Activated CD4-positive, alpha-beta T cell treated with anti-CD3 and anti-CD28 coated beads, Interleukin-2, amount 10 ng/mL, durations not matched to agents 24 days and 14 days (primary cell): ENCODE results near the gene PCBP2. TPM values are rescaled to one million over a fixed set of nuclear protein-coding genes. Genes with fewer than 3 reads are reported as not detected.
A peak's percentile ranks its signal among the peaks of the same experiment; 100 is the strongest.

Experiments
- DNase-seq: peaks from one replicate; pipeline ENCODE4 v3.0.0; 2022
- H3K27ac Mint-ChIP-seq: one replicate; pipeline ENCODE4 v1.8.0; 2022; ENCODE audit warnings: mild to moderate bottlenecking, mixed read lengths
- H3K27me3 Mint-ChIP-seq: one replicate; pipeline ENCODE4 v1.8.0; 2022; ENCODE audit warnings: mixed read lengths
- H3K36me3 Mint-ChIP-seq: one replicate; pipeline ENCODE4 v1.8.0; 2022; ENCODE audit warnings: low read depth, mild to moderate bottlenecking, mixed read lengths
- H3K4me1 Mint-ChIP-seq: one replicate; pipeline ENCODE4 v1.8.0; 2021; ENCODE audit warnings: mixed read lengths
- H3K4me3 Mint-ChIP-seq: one replicate; pipeline ENCODE4 v1.8.0; 2022; ENCODE audit warnings: mild to moderate bottlenecking, moderate library complexity, mixed read lengths
- H3K9me3 Mint-ChIP-seq: one replicate; pipeline ENCODE4 v1.8.0; 2021; ENCODE audit warnings: mixed read lengths
- intact Hi-C: fragments of 100-400 bp; cut with micrococcal nuclease; formaldehyde crosslinking; loops from one replicate; pipeline ENCODE4 v1.15.1; 2023
- total RNA-seq: library from RNA; stranded (reverse); gene quantifications from 2 replicates; pipeline ENCODE4 v1.2.3, GENCODE V29; 2022

Gene PCBP2
- total RNA-seq, 1 donor from 2014 or later, result 960 TPM

GRCh38 chr12:53506881-53507602, 55.1 kb downstream of the PCBP2 start, which contains the start of gene NPFF:
Gene NPFF (minus strand): TSS chr12:53507484. CDS start chr12:53507474, 10 bp downstream.
- no peak for DNase-seq
- H3K36me3 Mint-ChIP-seq, result peaks cover 12% of the 10 kb centered on the region
- peaks cover 12% of the 10 kb centered on the region for H3K4me1 Mint-ChIP-seq
- H3K4me3 Mint-ChIP-seq, result no peak within 1 kb of the TSS
- H3K9me3 Mint-ChIP-seq, result no peaks in the 10 kb centered on the region
- no peak within 1 kb of the TSS for H3K27ac Mint-ChIP-seq
- intact Hi-C loops, result no loop called here
- no peaks in the 10 kb centered on the region for H3K27me3 Mint-ChIP-seq

DNA sequence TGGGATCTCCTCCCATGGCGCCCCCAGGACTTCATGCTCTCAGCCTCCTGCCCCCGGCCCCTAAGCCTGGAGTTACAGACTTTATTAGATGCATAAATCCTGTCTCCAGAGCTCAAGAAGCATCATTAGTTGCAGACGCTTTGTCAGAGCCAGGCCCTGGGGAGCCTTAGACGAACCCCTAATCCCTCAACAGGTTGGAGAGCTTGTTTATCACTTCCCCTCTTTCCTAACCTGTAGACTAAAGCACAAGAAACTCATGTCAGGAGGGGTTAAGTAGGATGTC, 55.6 kb downstream of the PCBP2 start:
- Mint-ChIP-seq H3K27ac (no peak overlapping the region), H3K36me3 (peaks cover 15% of the 10 kb centered on the region), H3K27me3 (no peaks in the 10 kb centered on the region), H3K9me3 (no peaks in the 10 kb centered on the region), H3K4me3 (no peak overlapping the region), H3K4me1 (peaks cover 10% of the 10 kb centered on the region)
- intact Hi-C loops, result no loop called here
- no peak for DNase-seq

DNA sequence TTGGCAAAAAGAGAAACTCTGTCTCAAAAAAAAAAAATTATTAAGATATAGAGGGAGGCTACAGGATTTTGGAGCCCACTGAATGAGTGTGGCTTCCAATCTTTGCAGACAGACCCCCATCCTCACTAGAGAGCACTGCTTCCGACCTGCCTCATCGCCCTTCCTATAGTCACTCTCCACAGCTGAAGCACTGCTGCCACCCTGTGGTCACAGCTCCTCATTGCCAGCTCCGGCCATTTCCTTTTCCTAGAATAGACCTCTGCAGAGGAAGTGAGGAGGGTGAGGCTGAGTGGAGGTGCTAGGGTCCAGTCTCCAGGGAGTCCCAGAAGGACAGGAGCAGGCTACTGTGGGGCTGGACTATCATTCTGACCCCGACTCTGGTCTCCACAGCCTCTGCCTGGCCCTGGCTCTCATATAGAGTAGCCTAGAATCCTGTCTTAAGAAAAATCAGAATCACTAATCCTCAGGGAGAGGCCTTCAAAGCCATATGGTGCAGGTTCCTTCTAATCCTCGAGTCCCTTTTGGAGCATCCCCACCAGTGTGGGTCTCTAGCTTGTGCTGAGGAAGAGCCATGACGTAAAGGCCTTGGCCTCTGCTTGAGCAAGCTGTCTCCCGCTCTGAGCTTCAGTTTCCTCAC, 56.8 kb downstream of the PCBP2 start:
- H3K4me1 Mint-ChIP-seq, result peaks cover 10% of the 10 kb centered on the region
- intact Hi-C loops, result loop anchor here (1.0 to 2.0 kb wide), 3 partner anchors 87 to 184 kb away; no protein-coding TSS in a partner anchor
- peak; percentile 96 for DNase-seq
- H3K4me3 Mint-ChIP-seq, result no peak overlapping the region
- H3K27me3 Mint-ChIP-seq, result no peaks in the 10 kb centered on the region
- no peaks in the 10 kb centered on the region for H3K9me3 Mint-ChIP-seq
- peak overlapping the region; percentile 46 for H3K27ac Mint-ChIP-seq
- H3K36me3 Mint-ChIP-seq, result peaks cover 15% of the 10 kb centered on the region

GRCh38 chr12:53510181-53510812, 58.4 kb downstream of the PCBP2 start:
- no peak overlapping the region for H3K4me3 Mint-ChIP-seq
- no peak for DNase-seq
- peaks cover 15% of the 10 kb centered on the region for H3K36me3 Mint-ChIP-seq
- peaks cover 8% of the 10 kb centered on the region for H3K4me1 Mint-ChIP-seq
- no peak overlapping the region for H3K27ac Mint-ChIP-seq
- no peaks in the 10 kb centered on the region for H3K27me3 Mint-ChIP-seq
- intact Hi-C loops, result no loop called here
- no peaks in the 10 kb centered on the region for H3K9me3 Mint-ChIP-seq

DNA sequence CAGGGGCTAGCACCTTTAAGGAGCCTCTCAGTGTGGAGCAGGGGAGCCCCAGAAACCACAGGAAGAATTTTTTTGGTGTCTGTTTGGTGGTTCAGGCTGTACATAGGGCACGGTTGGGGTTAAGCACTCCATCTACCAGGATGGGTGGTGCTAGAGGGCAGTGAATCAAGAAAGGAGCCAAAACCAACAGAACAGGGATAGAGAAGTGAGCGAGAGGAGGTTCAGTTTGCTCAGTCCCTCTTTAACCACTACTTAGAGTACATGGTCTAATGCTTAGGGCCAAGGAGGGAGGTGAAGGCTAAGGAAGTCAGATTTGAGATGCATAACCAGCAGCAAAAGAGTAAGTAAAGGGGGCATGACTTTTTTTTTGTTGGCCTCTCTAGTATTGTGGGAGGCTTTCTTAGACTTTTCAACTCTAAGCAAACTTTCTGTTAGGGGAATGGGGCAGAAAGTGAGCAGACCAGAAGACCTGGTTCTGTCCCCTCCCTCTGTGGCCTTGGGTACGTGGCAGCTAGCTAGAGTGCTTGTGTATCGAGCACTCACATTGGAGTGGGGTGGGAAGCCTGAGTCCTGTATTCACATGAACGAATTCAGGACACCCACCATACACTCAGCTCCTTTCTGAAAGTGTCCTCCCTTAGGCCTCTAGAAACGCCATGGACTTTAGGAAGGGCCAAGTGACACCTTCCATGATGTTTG, 62.0 kb downstream of the PCBP2 start:
- H3K36me3 Mint-ChIP-seq, result peaks cover 22% of the 10 kb centered on the region
- no peak overlapping the region for H3K27ac Mint-ChIP-seq
- no peak overlapping the region for H3K4me3 Mint-ChIP-seq
- H3K27me3 Mint-ChIP-seq, result no peaks in the 10 kb centered on the region
- no peak for DNase-seq
- intact Hi-C loops, result no loop called here
- H3K4me1 Mint-ChIP-seq, result peaks cover under 1% of the 10 kb centered on the region
- H3K9me3 Mint-ChIP-seq, result no peaks in the 10 kb centered on the region

DNA sequence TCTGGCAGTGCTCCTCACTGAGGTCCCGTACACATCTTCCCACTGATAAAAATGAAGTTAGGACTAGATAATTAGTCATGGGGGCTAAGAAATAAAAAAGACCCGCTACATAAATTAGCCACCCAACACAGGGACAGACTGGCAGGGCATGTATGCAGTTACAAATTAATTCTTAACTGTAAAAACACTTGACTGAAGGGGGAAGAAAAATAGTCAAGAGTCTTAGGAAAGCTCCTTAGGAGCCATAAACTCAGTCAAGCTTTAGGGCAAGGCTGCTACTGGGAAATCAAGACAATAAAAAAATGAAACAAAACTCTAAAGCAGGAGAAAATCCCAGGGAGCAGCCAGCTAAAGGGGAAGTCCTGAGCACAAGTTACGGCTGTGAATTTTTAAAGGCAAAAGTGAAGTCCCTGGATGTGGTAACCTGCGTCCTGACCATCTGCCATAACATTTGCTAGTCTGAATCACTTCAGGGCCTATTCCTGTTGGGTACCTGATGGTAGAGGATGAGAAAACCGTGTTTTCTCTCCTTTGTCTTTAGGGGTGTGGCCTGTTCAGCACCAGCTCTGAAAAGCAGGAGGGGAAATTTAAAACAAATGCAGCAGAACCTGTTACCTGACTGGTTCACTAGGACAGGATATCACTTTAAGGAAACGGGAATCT, 62.9 kb downstream of the PCBP2 start:
- H3K27ac Mint-ChIP-seq, result no peak overlapping the region
- no peaks in the 10 kb centered on the region for H3K27me3 Mint-ChIP-seq
- no peak overlapping the region for H3K4me3 Mint-ChIP-seq
- intact Hi-C loops, result no loop called here
- peaks cover 25% of the 10 kb centered on the region for H3K36me3 Mint-ChIP-seq
- DNase-seq, result no peak
- H3K9me3 Mint-ChIP-seq, result no peaks in the 10 kb centered on the region
- no peaks in the 10 kb centered on the region for H3K4me1 Mint-ChIP-seq

DNA sequence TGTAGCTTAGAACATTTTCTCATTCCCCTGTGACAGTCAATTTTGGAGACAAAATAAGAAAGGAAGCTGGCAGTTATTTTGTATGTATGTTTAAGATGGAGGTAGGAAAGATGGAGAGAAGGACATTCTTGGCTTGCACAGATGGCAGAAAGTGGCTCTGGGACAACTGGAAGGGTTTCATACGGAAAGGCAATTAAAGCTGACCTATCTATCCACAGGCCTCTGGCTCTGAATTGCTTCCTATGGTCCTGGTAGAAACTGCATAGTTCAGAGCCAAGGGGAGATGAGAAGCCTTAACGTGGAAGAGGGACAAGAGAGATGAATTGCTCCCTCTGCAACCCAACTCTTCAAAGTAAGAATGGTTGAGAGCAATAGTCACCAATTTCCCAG, 63.4 kb downstream of the PCBP2 start:
- no peak for DNase-seq
- intact Hi-C loops, result no loop called here
- Mint-ChIP-seq H3K4me1 (no peaks in the 10 kb centered on the region), H3K4me3 (no peak overlapping the region), H3K27ac (no peak overlapping the region), H3K36me3 (peaks cover 27% of the 10 kb centered on the region), H3K9me3 (no peaks in the 10 kb centered on the region), H3K27me3 (no peaks in the 10 kb centered on the region)

- H3K4me3 Mint-ChIP-seq, result no peak overlapping the region
- peaks cover 34% of the 10 kb centered on the region for H3K36me3 Mint-ChIP-seq
- no peaks in the 10 kb centered on the region for H3K4me1 Mint-ChIP-seq
- no peaks in the 10 kb centered on the region for H3K9me3 Mint-ChIP-seq
- intact Hi-C loops, result no loop called here
- DNase-seq, result no peak
- H3K27me3 Mint-ChIP-seq, result no peaks in the 10 kb centered on the region
- H3K27ac Mint-ChIP-seq, result no peak overlapping the region
Observed at GRCh38 chr12:53516758-53517455, 65.0 kb downstream of the PCBP2 start.

- Mint-ChIP-seq H3K4me1 (no peaks in the 10 kb centered on the region), H3K9me3 (no peaks in the 10 kb centered on the region), H3K36me3 (peaks cover 39% of the 10 kb centered on the region), H3K27me3 (no peaks in the 10 kb centered on the region), H3K27ac (no peak overlapping the region), H3K4me3 (no peak overlapping the region)
- no peak for DNase-seq
- intact Hi-C loops, result no loop called here
Observed at GRCh38 chr12:53518381-53518780, 66.5 kb downstream of the PCBP2 start.

- intact Hi-C loops, result no loop called here
- H3K4me3 Mint-ChIP-seq, result no peak overlapping the region
- H3K27ac Mint-ChIP-seq, result no peak overlapping the region
- DNase-seq, result no peak
- H3K27me3 Mint-ChIP-seq, result no peaks in the 10 kb centered on the region
- H3K9me3 Mint-ChIP-seq, result no peaks in the 10 kb centered on the region
- peaks cover 33% of the 10 kb centered on the region for H3K36me3 Mint-ChIP-seq
- H3K4me1 Mint-ChIP-seq, result no peaks in the 10 kb centered on the region
Observed at GRCh38 chr12:53523131-53523530, 71.2 kb downstream of the PCBP2 start.

- Mint-ChIP-seq H3K27me3 (no peaks in the 10 kb centered on the region), H3K36me3 (peaks cover 29% of the 10 kb centered on the region), H3K9me3 (no peaks in the 10 kb centered on the region), H3K27ac (no peak overlapping the region), H3K4me1 (no peaks in the 10 kb centered on the region), H3K4me3 (no peak overlapping the region)
- no peak for DNase-seq
- intact Hi-C loops, result no loop called here
Observed at GRCh38 chr12:53524476-53524875, 72.6 kb downstream of the PCBP2 start.

DNA sequence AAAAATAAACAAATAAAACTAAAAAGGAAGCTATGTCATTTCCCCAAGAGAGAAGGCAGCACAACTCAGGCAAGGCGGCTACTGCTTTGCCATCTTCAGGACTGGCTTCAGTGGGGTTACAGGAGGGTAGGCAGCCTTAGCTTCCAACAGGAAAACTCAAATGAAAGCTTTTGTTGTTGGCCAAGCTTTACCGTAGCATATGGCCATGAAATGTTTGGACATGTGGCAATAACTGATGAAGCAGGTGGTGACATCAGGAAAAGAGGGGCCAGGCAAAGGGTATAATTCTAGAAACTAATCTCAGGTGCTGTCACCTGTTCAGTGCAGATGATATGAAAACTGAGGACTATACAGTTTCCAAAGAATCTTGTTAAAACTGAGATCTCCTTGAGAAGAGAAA, 78.2 kb downstream of the PCBP2 start:
- intact Hi-C loops, result no loop called here
- Mint-ChIP-seq H3K27me3 (no peaks in the 10 kb centered on the region), H3K4me3 (no peak overlapping the region)

More for the DNA sequence above, 78.2 kb downstream of the PCBP2 start:
- Mint-ChIP-seq H3K36me3 (peaks cover 33% of the 10 kb centered on the region), H3K4me1 (no peaks in the 10 kb centered on the region), H3K27ac (no peak overlapping the region), H3K9me3 (no peaks in the 10 kb centered on the region)
- no peak for DNase-seq
